MM.1S (cell line): ENCODE measurements around the gene BRICD5.

Experiments used
- DNase-seq: peaks from one replicate; pipeline ENCODE4 v3.0.0-alpha.2; 2015
- H2AFZ ChIP-seq: fragments of 300-600 bp; sonication (generic); 2 replicates; pipeline ENCODE4 v1.6.0; 2016; ENCODE audit warnings: antibody characterized with exemption, low read length
- H3F3A ChIP-seq: fragments of 300-600 bp; sonication (generic); 2 replicates; pipeline ENCODE4 v1.6.1; 2016; ENCODE audit warnings: mild to moderate bottlenecking, antibody characterized with exemption, low read length, moderate library complexity, mixed read lengths; ENCODE audit not compliant: insufficient read depth
- H3K27ac ChIP-seq: fragments of 300-600 bp; sonication (generic); 2 replicates; pipeline ENCODE4 v1.5.1; 2016; ENCODE audit warnings: mild to moderate bottlenecking, low read length
- H3K27me3 ChIP-seq: fragments of 300-600 bp; sonication (generic); replicated peaks from 2 replicates; pipeline ENCODE4 v1.6.0; 2016; ENCODE audit warnings: low read length; ENCODE audit not compliant: insufficient read depth
- H3K36me3 ChIP-seq: fragments of 300-600 bp; sonication (generic); replicated peaks from 2 replicates; pipeline ENCODE4 v1.6.1; 2016; ENCODE audit warnings: mild to moderate bottlenecking, low read length, mixed read lengths; ENCODE audit not compliant: insufficient read depth
- H3K4me1 ChIP-seq: fragments of 300-600 bp; sonication (generic); 2 replicates; pipeline ENCODE4 v1.6.1; 2016; ENCODE audit warnings: low read length, mixed read lengths
- H3K4me2 ChIP-seq: fragments of 300-600 bp; sonication (generic); 2 replicates; pipeline ENCODE4 v1.6.0; 2016; ENCODE audit warnings: low read depth, low read length
- H3K4me3 ChIP-seq: fragments of 300-600 bp; sonication (generic); 2 replicates; pipeline ENCODE4 v1.5.1; 2016; ENCODE audit warnings: low read length, mixed read lengths
- H3K79me2 ChIP-seq: fragments of 300-600 bp; sonication (generic); 2 replicates; pipeline ENCODE4 v1.6.1; 2016; ENCODE audit warnings: mixed run types, low read length, mixed read lengths
- H3K9ac ChIP-seq: fragments of 300-600 bp; sonication (generic); 2 replicates; pipeline ENCODE4 v1.6.1; 2016; ENCODE audit warnings: low read length, mixed read lengths
- H3K9me2 ChIP-seq: fragments of 300-600 bp; sonication (generic); replicated peaks from 2 replicates; pipeline ENCODE4 v1.6.1; 2016; ENCODE audit warnings: mild to moderate bottlenecking, low read length, mixed read lengths; ENCODE audit not compliant: insufficient read depth
- H3K9me3 ChIP-seq: fragments of 300-600 bp; sonication (generic); replicated peaks from 2 replicates; pipeline ENCODE4 v1.6.1; 2016; ENCODE audit warnings: mild to moderate bottlenecking, low read length, mixed read lengths; ENCODE audit not compliant: insufficient read depth
- H4K20me1 ChIP-seq: fragments of 300-600 bp; sonication (generic); 2 replicates; pipeline ENCODE4 v1.6.1; 2016; ENCODE audit warnings: mild to moderate bottlenecking, low read length, moderate library complexity, mixed read lengths; ENCODE audit not compliant: insufficient read depth
- EZH2 ChIP-seq: fragments of 300-600 bp; sonication (generic); optimal IDR thresholded peaks from 2 replicates; pipeline ENCODE3; 2017; ENCODE audit warnings: low read depth, mild to moderate bottlenecking, antibody characterized with exemption, low read length, mixed read lengths
- EZH2phosphoT487 ChIP-seq: fragments of 300-600 bp; sonication (generic); IDR thresholded peaks from 2 replicates; pipeline ENCODE4 v1.6.1; 2018; ENCODE audit warnings: antibody characterized with exemption, low read length
- TF ChIP-seq, protein P1 (sequence below): fragments of 300-600 bp; sonication (generic); IDR thresholded peaks from 2 replicates; pipeline ENCODE4 v1.5.1; 2016; ENCODE audit warnings: antibody characterized with exemption, low read length, mixed read lengths

The BRICD5 gene

GRCh38 chr16:2223221-2223941 is 12.7 kb upstream of the BRICD5 start, which contains the start of gene E4F1:
Gene E4F1, plus strand, starts transcription at chr16:2223591. Its CDS starts 23 bp downstream, at chr16:2223614.
- H3K27me3 ChIP-seq = no peaks in the 10 kb centered on the region
- peak within 1 kb of the TSS; percentile 43; the same call in 1 of the 2 replicates for H3K27ac ChIP-seq

GRCh38 chr16:2216330-2216729 is 5.7 kb upstream of the BRICD5 start:
- H3K4me2 ChIP-seq = no peak overlapping the region
- H2AFZ ChIP-seq = no peak overlapping the region
- no peaks in the 10 kb centered on the region for H3K9me2 ChIP-seq

More at GRCh38 chr16:2223221-2223941, 12.7 kb upstream of the BRICD5 start, which contains the start of gene E4F1:
- peak within 1 kb of the TSS; percentile 96 for H3K4me2 ChIP-seq
- H4K20me1 ChIP-seq = no peaks in the 10 kb centered on the region
- H2AFZ ChIP-seq = peak within 1 kb of the TSS; percentile 95
- H3K4me3 ChIP-seq = peak within 1 kb of the TSS; percentile 98
- H3K9me3 ChIP-seq = no peaks in the 10 kb centered on the region
- peaks cover 44% of the 10 kb centered on the region for H3K79me2 ChIP-seq
- peak within 1 kb of the TSS; percentile 95 for H3K9ac ChIP-seq
- no peaks in the 10 kb centered on the region for H3K4me1 ChIP-seq
- no peaks in the 10 kb centered on the region for H3K36me3 ChIP-seq
- TF ChIP-seq EZH2 = no peak
- no peaks in the 10 kb centered on the region for H3K9me2 ChIP-seq
- H3F3A ChIP-seq = 0 out of 2 replicates have a peak, but pooled peaks cover 3% of the 10 kb centered on the region
- DNase-seq = peak; percentile 100

GRCh38 chr16:2214719-2214968 is 4.0 kb upstream of the BRICD5 start, which contains the start of gene PGP:
Gene PGP, minus strand, starts transcription at chr16:2214840. Its CDS starts 63 bp downstream, at chr16:2214777.
- Histone ChIP-seq H3K79me2 (peaks cover 17% of the 10 kb centered on the region), H4K20me1 (no peaks in the 10 kb centered on the region), H3K4me2 (peak within 1 kb of the TSS; percentile 99), H3K27ac (peak within 1 kb of the TSS; percentile 40; the same call in 1 of the 2 replicates), H3F3A (no peaks in the 10 kb centered on the region; the same call in 1 of the 2 replicates), H2AFZ (peak within 1 kb of the TSS; percentile 98), H3K9ac (peak within 1 kb of the TSS; percentile 77), H3K36me3 (no peaks in the 10 kb centered on the region), H3K4me3 (peak within 1 kb of the TSS; percentile 73), H3K27me3 (no peaks in the 10 kb centered on the region), H3K9me2 (no peaks in the 10 kb centered on the region), H3K4me1 (peaks cover 7% of the 10 kb centered on the region), H3K9me3 (no peaks in the 10 kb centered on the region)
- TF ChIP-seq, protein P1, sequence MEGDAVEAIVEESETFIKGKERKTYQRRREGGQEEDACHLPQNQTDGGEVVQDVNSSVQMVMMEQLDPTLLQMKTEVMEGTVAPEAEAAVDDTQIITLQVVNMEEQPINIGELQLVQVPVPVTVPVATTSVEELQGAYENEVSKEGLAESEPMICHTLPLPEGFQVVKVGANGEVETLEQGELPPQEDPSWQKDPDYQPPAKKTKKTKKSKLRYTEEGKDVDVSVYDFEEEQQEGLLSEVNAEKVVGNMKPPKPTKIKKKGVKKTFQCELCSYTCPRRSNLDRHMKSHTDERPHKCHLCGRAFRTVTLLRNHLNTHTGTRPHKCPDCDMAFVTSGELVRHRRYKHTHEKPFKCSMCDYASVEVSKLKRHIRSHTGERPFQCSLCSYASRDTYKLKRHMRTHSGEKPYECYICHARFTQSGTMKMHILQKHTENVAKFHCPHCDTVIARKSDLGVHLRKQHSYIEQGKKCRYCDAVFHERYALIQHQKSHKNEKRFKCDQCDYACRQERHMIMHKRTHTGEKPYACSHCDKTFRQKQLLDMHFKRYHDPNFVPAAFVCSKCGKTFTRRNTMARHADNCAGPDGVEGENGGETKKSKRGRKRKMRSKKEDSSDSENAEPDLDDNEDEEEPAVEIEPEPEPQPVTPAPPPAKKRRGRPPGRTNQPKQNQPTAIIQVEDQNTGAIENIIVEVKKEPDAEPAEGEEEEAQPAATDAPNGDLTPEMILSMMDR = no peak
- no peak for TF ChIP-seq EZH2
- TF ChIP-seq EZH2phosphoT487 = no peak
- DNase-seq = no peak

More at GRCh38 chr16:2216330-2216729, 5.7 kb upstream of the BRICD5 start:
- no peak for DNase-seq
- Histone ChIP-seq H3K27ac (no peak overlapping the region), H3K9me3 (no peaks in the 10 kb centered on the region), H3K79me2 (peaks cover 17% of the 10 kb centered on the region), H3K4me3 (no peak overlapping the region), H3F3A (no peaks in the 10 kb centered on the region; the same call in 1 of the 2 replicates), H4K20me1 (no peaks in the 10 kb centered on the region), H3K4me1 (peaks cover 7% of the 10 kb centered on the region), H3K27me3 (no peaks in the 10 kb centered on the region), H3K9ac (no peak overlapping the region), H3K36me3 (no peaks in the 10 kb centered on the region)
- TF ChIP-seq, protein P1 = no peak
- TF ChIP-seq EZH2 (no peak), EZH2phosphoT487 (no peak)
